Stimulated activated CD8-positive, alpha-beta memory T cell treated with anti-CD3 and anti-CD28 coated beads, Interleukin-15, amount 100 ng/mL, for 48 hours (primary cell): Measurements from ENCODE around the gene SH2D3C.

Source experiments
- DNase-seq, 2 donors: peaks; one replicate each; pipeline ENCODE4 v3.0.0-alpha.2; 2020; ENCODE audit warnings: low read depth in 2 of 2

SH2D3C gene

GRCh38 chr9:127808347-127809001 is 30.0 kb upstream of the SH2D3C start:
- DNase-seq: no peak

GRCh38 chr9:127806871-127807270 is 28.4 kb upstream of the SH2D3C start:
- DNase-seq: no peak

- no peak for DNase-seq
These were observed 27.2 kb upstream of the SH2D3C start for GRCh38 chr9:127805620-127806019.

GRCh38 chr9:127803507-127804352 is 25.3 kb upstream of the SH2D3C start:
- no peak for DNase-seq

- peak; percentile 72 to 78 for DNase-seq
These were observed 24.3 kb upstream of the SH2D3C start, which contains the start of gene FPGS for GRCh38 chr9:127802576-127803443. Gene FPGS (plus strand): TSS chr9:127802882. CDS start chr9:127802925, 43 bp downstream.

- no peak for DNase-seq
These were observed 23.6 kb upstream of the SH2D3C start for GRCh38 chr9:127801955-127802575.

GRCh38 chr9:127796852-127797370 is 18.4 kb upstream of the SH2D3C start:
- no peak for DNase-seq

GRCh38 chr9:127796225-127796813 is 17.9 kb upstream of the SH2D3C start:
- no peak for DNase-seq

- DNase-seq: no peak
These were observed 15.7 kb upstream of the SH2D3C start for GRCh38 chr9:127794001-127794791.

- DNase-seq: no peak
These were observed 14.7 kb upstream of the SH2D3C start for GRCh38 chr9:127793093-127793708.

- no peak for DNase-seq
These were observed 14.1 kb upstream of the SH2D3C start for GRCh38 chr9:127792417-127793031.

- no peak for DNase-seq
These were observed 12.6 kb upstream of the SH2D3C start for GRCh38 chr9:127791085-127791484.

GRCh38 chr9:127790094-127790855 is 11.8 kb upstream of the SH2D3C start:
- DNase-seq: no peak

- DNase-seq: no peak
These were observed 10.7 kb upstream of the SH2D3C start for GRCh38 chr9:127789179-127789578.

GRCh38 chr9:127788337-127789011 is 10.0 kb upstream of the SH2D3C start:
- DNase-seq: peak; percentile 62 to 72

GRCh38 chr9:127786773-127787104 is 8.3 kb upstream of the SH2D3C start:
- DNase-seq: no peak

GRCh38 chr9:127785933-127786772 is 7.7 kb upstream of the SH2D3C start, which contains the start of gene CDK9:
Gene CDK9 (plus strand): TSS chr9:127786034. CDS start chr9:127786149, 115 bp downstream.
- DNase-seq: peak; percentile 88 to 92
